Measurements from ENCODE around the gene ASB18.

Gene ASB18

DNA sequence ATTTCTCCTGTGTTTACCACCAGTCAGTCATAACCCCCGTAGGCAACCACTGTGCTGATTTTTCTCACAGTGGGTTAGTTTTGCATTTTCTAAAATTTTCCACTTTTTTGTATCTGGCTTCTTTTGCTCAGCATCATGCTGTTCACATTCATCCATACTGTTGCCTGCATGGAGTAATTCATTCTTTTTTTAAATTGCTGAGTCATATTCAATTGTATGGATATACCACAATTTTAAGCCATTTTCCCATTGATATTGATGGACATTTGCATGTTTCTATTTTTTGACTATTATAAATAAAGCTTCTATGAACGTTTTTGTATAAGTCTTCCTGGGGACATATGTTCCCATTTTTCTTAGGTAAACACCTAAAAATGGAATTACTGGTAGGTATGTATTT lies 40.5 kb downstream of the ASB18 start:
- Histone ChIP-seq H3K27ac (no peak overlapping the region), H3K9me3 (ENCODE audit: low read depth, low read length) (no peaks in the 10 kb centered on the region), H3K4me3 (no peak overlapping the region), H3K36me3 (ENCODE audit: insufficient read depth, low read length) (no peaks in the 10 kb centered on the region), H3K9ac (ENCODE audit: insufficient read length) (no peak overlapping the region)
- no peak for TF ChIP-seq EZH2 (IDR thresholded peaks at IDR 0.05)
- TF ChIP-seq FOXP2 (optimal IDR thresholded peaks at IDR 0.05; ENCODE audit: control extremely low read depth, extremely low read length, insufficient read depth) = no peak
- TF ChIP-seq POLR2AphosphoS5 (IDR thresholded peaks at IDR 0.05; ENCODE audit: borderline replicate concordance, low read depth, low read length) = no peak
- DNase-seq (ENCODE audit: low read depth, low spot score) = no peak

DNA sequence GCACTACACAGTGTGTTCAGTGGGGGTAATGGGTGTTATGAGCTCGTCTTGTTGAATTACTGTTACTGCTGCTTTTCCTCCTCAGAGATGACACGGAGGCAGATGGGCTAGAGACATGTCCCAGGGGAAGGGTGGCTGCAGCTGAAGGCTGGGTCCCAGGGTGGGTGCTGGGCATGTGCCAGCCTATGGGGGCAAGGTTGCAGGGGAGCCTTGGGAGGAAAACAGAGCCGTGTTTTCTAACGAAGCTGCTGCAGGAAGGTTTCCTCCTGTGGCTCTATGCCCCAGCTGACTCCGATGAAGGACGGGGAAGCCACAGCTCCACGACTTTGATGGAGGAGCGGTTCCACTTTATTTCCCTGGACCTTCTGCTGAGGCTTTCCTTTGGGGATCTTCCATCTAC lies 42.4 kb downstream of the ASB18 start:
- no peak for DNase-seq (ENCODE audit: low read depth, low spot score)
- Histone ChIP-seq H3K36me3 (ENCODE audit: insufficient read depth, low read length) (no peaks in the 10 kb centered on the region), H3K9ac (ENCODE audit: insufficient read length) (no peak overlapping the region), H3K27ac (no peak overlapping the region), H3K9me3 (ENCODE audit: low read depth, low read length) (no peaks in the 10 kb centered on the region), H3K4me3 (no peak overlapping the region)
- TF ChIP-seq EZH2 (IDR thresholded peaks at IDR 0.05) (no peak), POLR2AphosphoS5 (IDR thresholded peaks at IDR 0.05; ENCODE audit: borderline replicate concordance, low read depth, low read length) (no peak), FOXP2 (optimal IDR thresholded peaks at IDR 0.05; ENCODE audit: control extremely low read depth, extremely low read length, insufficient read depth) (no peak)

DNA sequence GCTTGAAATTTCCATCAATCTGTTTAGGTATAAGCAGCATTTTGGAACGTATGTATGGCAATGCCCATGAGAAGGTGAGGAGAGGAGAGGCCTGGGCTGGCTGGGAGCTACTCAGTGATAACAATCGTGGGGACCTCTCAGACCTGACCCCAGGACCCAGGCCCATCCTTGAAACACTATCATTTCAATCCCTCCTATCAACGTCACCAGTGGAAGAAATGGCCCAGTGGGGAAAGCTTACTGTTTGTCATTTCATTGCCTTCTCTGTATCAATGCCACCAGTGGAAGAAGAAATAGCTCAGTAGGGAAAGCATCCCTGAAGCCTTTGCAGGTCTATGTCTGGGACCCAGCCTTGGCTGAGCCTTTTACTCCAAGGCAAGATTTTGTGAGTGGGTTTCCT lies 44.8 kb downstream of the ASB18 start:
- TF ChIP-seq EZH2 (IDR thresholded peaks at IDR 0.05) = no peak
- no peak for TF ChIP-seq FOXP2 (optimal IDR thresholded peaks at IDR 0.05; ENCODE audit: control extremely low read depth, extremely low read length, insufficient read depth)
- TF ChIP-seq POLR2AphosphoS5 (IDR thresholded peaks at IDR 0.05; ENCODE audit: borderline replicate concordance, low read depth, low read length) = no peak
- H3K27ac ChIP-seq = no peak overlapping the region

DNA sequence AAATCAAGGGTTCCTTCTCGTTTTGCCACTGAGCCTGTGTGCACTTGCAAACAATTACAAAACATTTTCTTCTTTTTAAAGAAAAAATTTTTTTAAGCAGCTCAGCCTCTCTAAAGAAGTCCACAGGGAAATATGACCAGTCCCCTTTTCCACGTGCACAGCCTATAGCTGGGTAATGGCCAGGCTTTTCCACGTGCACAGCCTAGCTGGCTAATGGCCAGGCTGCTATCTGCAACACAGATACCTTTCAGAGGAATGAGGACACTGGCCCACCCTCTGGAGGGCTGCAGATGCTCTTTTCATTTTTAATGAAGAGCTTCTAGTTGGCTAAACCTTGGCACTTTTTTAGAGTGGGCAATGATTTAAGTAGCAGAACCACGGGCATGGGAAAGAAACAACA lies 46.3 kb downstream of the ASB18 start:
- Histone ChIP-seq H3K9ac (ENCODE audit: insufficient read length) (no peak overlapping the region), H3K27ac (no peak overlapping the region), H3K36me3 (ENCODE audit: insufficient read depth, low read length) (no peaks in the 10 kb centered on the region), H3K9me3 (ENCODE audit: low read depth, low read length) (no peaks in the 10 kb centered on the region), H3K4me3 (no peak overlapping the region)
- TF ChIP-seq FOXP2 (optimal IDR thresholded peaks at IDR 0.05; ENCODE audit: control extremely low read depth, extremely low read length, insufficient read depth) = no peak
- no peak for TF ChIP-seq EZH2 (IDR thresholded peaks at IDR 0.05)
- TF ChIP-seq POLR2AphosphoS5 (IDR thresholded peaks at IDR 0.05; ENCODE audit: borderline replicate concordance, low read depth, low read length) = no peak
- no peak for DNase-seq (ENCODE audit: low read depth, low spot score)

More for the DNA sequence above, 44.8 kb downstream of the ASB18 start:
- H3K36me3 ChIP-seq (ENCODE audit: insufficient read depth, low read length) = no peaks in the 10 kb centered on the region
- no peak for DNase-seq (ENCODE audit: low read depth, low spot score)
- H3K9me3 ChIP-seq (ENCODE audit: low read depth, low read length) = no peaks in the 10 kb centered on the region
- H3K9ac ChIP-seq (ENCODE audit: insufficient read length) = no peak overlapping the region
- no peak overlapping the region for H3K4me3 ChIP-seq

DNA sequence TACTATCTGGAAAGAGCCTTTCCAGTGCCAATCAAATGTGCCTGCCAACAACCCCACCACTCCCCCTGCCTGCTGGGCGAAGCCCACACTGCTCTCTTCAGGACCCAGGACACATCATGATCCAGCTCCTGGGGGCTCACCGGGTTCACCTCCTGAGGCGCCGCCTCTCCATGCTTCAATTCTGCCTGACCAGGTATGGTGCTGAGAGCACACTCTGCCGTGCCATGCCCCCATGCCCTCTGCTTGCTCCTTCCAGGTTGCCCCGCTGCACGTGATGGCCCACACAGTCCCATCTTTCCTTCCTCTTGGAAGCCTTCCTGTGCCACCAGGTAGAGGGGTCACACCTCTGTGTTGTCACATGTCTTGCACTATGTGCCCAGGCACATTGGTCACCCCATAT lies 47.5 kb downstream of the ASB18 start:
- Histone ChIP-seq H3K36me3 (ENCODE audit: insufficient read depth, low read length) (no peaks in the 10 kb centered on the region), H3K4me3 (no peak overlapping the region), H3K9ac (ENCODE audit: insufficient read length) (no peak overlapping the region), H3K27ac (no peak overlapping the region), H3K9me3 (ENCODE audit: low read depth, low read length) (no peaks in the 10 kb centered on the region)
- TF ChIP-seq POLR2AphosphoS5 (IDR thresholded peaks at IDR 0.05; ENCODE audit: borderline replicate concordance, low read depth, low read length) = no peak
- TF ChIP-seq FOXP2 (optimal IDR thresholded peaks at IDR 0.05; ENCODE audit: control extremely low read depth, extremely low read length, insufficient read depth) = no peak
- TF ChIP-seq EZH2 (IDR thresholded peaks at IDR 0.05) = no peak
- DNase-seq (ENCODE audit: low read depth, low spot score) = no peak

DNA sequence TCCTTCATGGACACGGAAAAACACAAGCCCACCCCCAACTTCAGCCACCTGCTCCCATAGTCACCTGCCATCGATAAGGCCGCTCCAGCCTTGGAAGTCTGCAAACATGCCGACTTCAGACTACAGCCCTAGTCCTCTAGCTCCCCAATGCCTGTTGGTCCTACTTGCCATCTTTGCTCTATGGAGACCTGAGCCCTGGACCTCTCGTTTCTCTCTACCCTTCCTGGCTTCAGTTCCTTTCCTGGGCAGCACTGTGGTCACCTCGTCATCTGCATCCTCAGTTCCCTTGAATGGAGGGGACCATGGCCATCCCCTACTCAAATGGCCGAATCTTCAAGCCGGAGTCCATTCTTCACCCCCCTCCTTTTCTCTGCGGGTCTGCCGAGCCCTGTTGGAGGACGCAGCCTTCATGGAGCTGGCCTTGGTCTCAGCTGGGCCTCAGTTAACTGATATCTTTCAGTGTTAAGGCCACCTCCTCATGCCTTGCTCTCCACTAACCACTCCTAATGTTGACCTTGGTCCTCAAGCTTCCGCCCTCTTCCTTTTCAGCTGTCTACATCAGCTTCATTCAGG lies 48.4 kb downstream of the ASB18 start:
- Histone ChIP-seq H3K27ac (no peak overlapping the region), H3K9me3 (ENCODE audit: low read depth, low read length) (no peaks in the 10 kb centered on the region), H3K4me3 (no peak overlapping the region), H3K9ac (ENCODE audit: insufficient read length) (no peak overlapping the region), H3K36me3 (ENCODE audit: insufficient read depth, low read length) (no peaks in the 10 kb centered on the region)
- DNase-seq (ENCODE audit: low read depth, low spot score) = no peak
- TF ChIP-seq POLR2AphosphoS5 (IDR thresholded peaks at IDR 0.05; ENCODE audit: borderline replicate concordance, low read depth, low read length) (no peak), FOXP2 (optimal IDR thresholded peaks at IDR 0.05; ENCODE audit: control extremely low read depth, extremely low read length, insufficient read depth) (no peak)

DNA sequence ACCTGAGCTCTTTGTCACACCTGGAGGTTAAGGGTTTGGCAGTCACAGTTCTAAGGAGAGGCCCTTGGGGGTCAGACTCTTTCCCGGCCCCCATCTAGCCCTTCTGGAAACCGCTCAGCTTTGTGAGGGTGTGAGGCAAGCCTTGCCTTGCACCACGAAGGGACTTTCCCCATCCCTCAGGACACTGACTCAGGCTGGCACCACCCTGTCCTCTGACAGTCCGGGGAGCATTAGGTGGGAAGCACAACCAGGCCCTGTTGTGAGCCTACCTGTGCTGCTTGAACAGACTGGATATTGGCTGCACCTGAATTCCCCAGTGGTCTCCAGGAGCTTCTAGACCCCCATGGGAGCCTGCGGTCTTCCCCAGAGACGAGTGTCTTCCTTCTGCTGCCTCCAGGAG lies 49.0 kb downstream of the ASB18 start:
- no peak overlapping the region for H3K4me3 ChIP-seq
- no peaks in the 10 kb centered on the region for H3K9me3 ChIP-seq (ENCODE audit: low read depth, low read length)
- no peaks in the 10 kb centered on the region for H3K36me3 ChIP-seq (ENCODE audit: insufficient read depth, low read length)
- TF ChIP-seq FOXP2 (optimal IDR thresholded peaks at IDR 0.05; ENCODE audit: control extremely low read depth, extremely low read length, insufficient read depth) (no peak), POLR2AphosphoS5 (IDR thresholded peaks at IDR 0.05; ENCODE audit: borderline replicate concordance, low read depth, low read length) (no peak), EZH2 (IDR thresholded peaks at IDR 0.05) (no peak)
- DNase-seq (ENCODE audit: low read depth, low spot score) = no peak
- H3K9ac ChIP-seq (ENCODE audit: insufficient read length) = no peak overlapping the region
- no peak overlapping the region for H3K27ac ChIP-seq

DNA sequence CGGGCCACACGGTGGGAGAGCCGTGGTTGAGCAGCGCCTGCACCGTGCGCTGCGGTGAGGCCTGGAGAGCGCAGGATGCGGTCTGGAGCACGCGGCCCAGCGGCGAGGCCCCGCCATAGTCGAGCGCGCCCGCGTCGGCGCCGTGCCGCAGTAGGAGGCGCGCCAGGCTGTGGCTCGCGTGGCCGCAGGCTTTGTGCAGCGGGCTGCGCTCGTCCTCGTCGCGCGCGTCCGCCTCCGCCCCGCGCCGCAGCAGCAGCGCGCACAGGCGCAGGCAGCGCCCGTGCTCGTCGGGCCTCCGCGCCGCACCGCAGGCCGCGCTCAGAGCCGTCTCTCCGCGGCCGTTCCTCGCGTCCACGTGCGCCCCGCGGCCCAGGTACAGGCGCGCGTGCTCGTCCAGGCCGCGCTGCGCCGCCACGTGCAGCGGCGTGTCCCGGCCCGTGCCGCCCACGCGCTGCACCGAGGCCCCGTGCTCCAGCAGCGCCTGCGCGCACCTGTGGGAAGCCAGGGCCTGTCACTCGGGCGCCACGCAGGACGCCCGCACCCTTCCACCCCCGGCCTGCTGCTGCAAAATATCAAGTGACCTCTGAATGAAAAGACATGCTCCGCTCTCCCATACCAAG lies 49.7 kb downstream of the ASB18 start:
- H3K4me3 ChIP-seq = no peak overlapping the region
- no peak for DNase-seq (ENCODE audit: low read depth, low spot score)
- no peaks in the 10 kb centered on the region for H3K9me3 ChIP-seq (ENCODE audit: low read depth, low read length)
- H3K27ac ChIP-seq = no peak overlapping the region
- H3K36me3 ChIP-seq (ENCODE audit: insufficient read depth, low read length) = no peaks in the 10 kb centered on the region
- TF ChIP-seq FOXP2 (optimal IDR thresholded peaks at IDR 0.05; ENCODE audit: control extremely low read depth, extremely low read length, insufficient read depth) = no peak
- no peak for TF ChIP-seq EZH2 (IDR thresholded peaks at IDR 0.05)
- no peak for TF ChIP-seq POLR2AphosphoS5 (IDR thresholded peaks at IDR 0.05; ENCODE audit: borderline replicate concordance, low read depth, low read length)
- H3K9ac ChIP-seq (ENCODE audit: insufficient read length) = no peak overlapping the region

DNA sequence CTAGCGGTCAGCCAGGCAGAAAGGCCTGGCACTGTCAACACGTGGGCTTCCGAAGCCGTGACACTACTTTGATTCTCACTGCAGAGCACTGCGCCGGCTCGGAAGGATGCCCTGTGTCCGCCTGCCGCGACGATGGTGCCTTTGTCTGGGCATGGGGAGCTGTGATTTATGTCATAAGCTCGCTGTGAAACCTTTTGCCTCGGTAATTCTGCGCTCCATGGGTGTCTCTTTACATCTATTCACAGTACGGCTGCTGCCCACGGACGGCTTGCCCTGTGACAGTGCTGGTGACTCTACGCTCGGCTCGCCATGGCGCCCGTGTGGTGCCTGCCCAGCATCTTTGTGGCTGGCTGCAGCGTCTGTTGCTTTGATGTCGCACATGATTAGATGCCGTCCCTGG lies 52.9 kb downstream of the ASB18 start:
- no peaks in the 10 kb centered on the region for H3K36me3 ChIP-seq (ENCODE audit: insufficient read depth, low read length)
- H3K27ac ChIP-seq = no peak overlapping the region
- no peak for DNase-seq (ENCODE audit: low read depth, low spot score)
- no peak for TF ChIP-seq FOXP2 (optimal IDR thresholded peaks at IDR 0.05; ENCODE audit: control extremely low read depth, extremely low read length, insufficient read depth)
- TF ChIP-seq EZH2 (IDR thresholded peaks at IDR 0.05) = no peak
- TF ChIP-seq POLR2AphosphoS5 (IDR thresholded peaks at IDR 0.05; ENCODE audit: borderline replicate concordance, low read depth, low read length) = no peak
- H3K4me3 ChIP-seq = no peak overlapping the region
- H3K9ac ChIP-seq (ENCODE audit: insufficient read length) = no peak overlapping the region
- H3K9me3 ChIP-seq (ENCODE audit: low read depth, low read length) = no peaks in the 10 kb centered on the region
